ENCODE measurements around the gene NAA35. TPM values are rescaled to one million over a fixed set of nuclear protein-coding genes. Genes with fewer than 3 reads are reported as not detected.

Gene NAA35
- total and polyA plus RNA-seq, 2 of the 8 experiments (the other 6 are each of a cell fraction or from before 2014, with no cell fraction given): 12.9 to 35.2 TPM

DNA sequence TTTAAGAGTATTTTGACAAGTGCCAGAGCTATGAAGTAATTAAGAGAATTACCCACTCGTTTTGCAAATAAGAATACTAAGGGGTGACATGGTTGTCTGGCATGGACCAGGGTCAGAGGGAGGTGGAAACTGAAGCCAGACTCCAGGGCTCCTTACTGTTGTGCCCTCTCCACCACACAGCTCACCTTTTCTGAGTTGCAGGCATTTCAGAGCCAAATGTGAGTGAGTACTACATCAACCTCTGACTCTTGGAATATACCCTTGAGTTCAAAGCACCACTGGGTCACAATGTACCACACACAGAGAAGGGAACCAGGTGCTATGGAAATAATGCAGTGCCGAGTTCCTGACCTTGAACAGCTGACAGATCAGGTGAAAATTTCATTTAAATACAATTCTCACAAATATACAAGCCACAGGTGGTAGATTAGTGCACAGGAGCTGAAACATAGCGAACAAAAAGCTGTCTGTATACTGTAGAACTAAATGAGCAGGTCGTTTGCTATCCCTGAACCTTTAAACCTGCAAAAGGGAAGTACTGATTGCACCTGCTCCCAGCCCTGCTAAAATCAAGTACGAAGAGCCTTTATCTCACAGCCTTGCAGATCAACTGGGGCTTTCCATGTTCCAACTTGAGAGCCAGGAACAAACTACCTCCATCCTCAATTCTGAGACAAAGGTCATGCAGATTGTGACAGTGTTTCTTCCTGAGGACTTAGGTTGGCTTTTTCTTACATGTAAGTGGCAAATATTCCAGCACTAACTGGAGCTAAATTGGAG lies 101.4 kb downstream of the NAA35 start:
- Histone ChIP-seq H2BK15ac (ENCODE audit: low read length) (no peak overlapping the region), H3K79me2 (ENCODE audit: control insufficient read depth in 1 of 2, insufficient read depth in 2 of 2, low read length in 2 of 2) (no peaks in the 10 kb centered on the region), H2BK20ac (ENCODE audit: low read length) (no peak overlapping the region), H2BK12ac (ENCODE audit: low read depth, low read length) (no peak overlapping the region), H3K9me3 (ENCODE audit: insufficient read depth in 2 of 2, low read depth in 1 of 2, low read length in 1 of 2) (no peaks in the 10 kb centered on the region), H3K9ac (replicated peaks in 1 of 4; ENCODE audit: extremely low read depth in 1 of 4, low read depth in 3 of 4, low read length in 3 of 4) (no peak overlapping the region; a peak in 1 of 7 replicates), H4K91ac (replicated peaks; ENCODE audit: insufficient read length, low read length) (no peak overlapping the region), H3K36me3 (ENCODE audit: control insufficient read depth in 2 of 4, insufficient read depth in 4 of 4, low read length in 3 of 4) (peaks cover 0 to 7% (median under 1%) of the 10 kb centered on the region in 4 experiments; a peak in 1 of 8 replicates), H3K79me1 (ENCODE audit: low read depth, low read length) (no peaks in the 10 kb centered on the region; the same call in 1 of the 2 replicates), H3K4me1 (replicated peaks in 1 of 4; ENCODE audit: control insufficient read depth in 3 of 4, insufficient read depth in 4 of 4, low read length in 3 of 4) (no peaks in the 10 kb centered on the region), H4K20me1 (replicated peaks in 1 of 2; ENCODE audit: control insufficient read depth in 1 of 2, insufficient read depth in 2 of 2, low read length in 2 of 2) (no peaks in the 10 kb centered on the region), H3K14ac (ENCODE audit: insufficient read length) (no peak overlapping the region), H4K8ac (ENCODE audit: extremely low read depth, insufficient read depth, low read length) (no peak overlapping the region), H3K27me3 (replicated peaks in 1 of 4; ENCODE audit: control insufficient read depth in 3 of 4, extremely low read depth in 1 of 4, insufficient read depth in 3 of 4, low read length in 3 of 4) (no peaks in the 10 kb centered on the region), H2AFZ (ENCODE audit: low read length) (no peak overlapping the region), H3K4me2 (ENCODE audit: insufficient read depth in 1 of 2, low read depth in 2 of 2, low read length in 2 of 2) (no peak overlapping the region), H3K56ac (replicated peaks; ENCODE audit: insufficient read length, low read depth, low read length) (no peak overlapping the region), H3K23ac (ENCODE audit: insufficient read length) (no peak overlapping the region), H3K23me2 (ENCODE audit: low read depth, low read length) (no peaks in the 10 kb centered on the region), H4K5ac (ENCODE audit: insufficient read length, low read depth, low read length) (no peak overlapping the region), H3K4ac (replicated peaks; ENCODE audit: insufficient read length, low read depth, low read length) (no peak overlapping the region), H3K18ac (ENCODE audit: extremely low read depth, low read length) (no peak overlapping the region), H3K27ac (ENCODE audit: low read depth, low read length) (no peak overlapping the region), H2BK5ac (ENCODE audit: low read depth, low read length) (no peak overlapping the region), H2AK5ac (ENCODE audit: low read depth, low read length) (no peak overlapping the region), H2BK120ac (replicated peaks; ENCODE audit: low read depth, low read length) (no peak overlapping the region), H3K4me3 (ENCODE audit: extremely low read depth in 1 of 4, insufficient read depth in 2 of 4, low read depth in 3 of 4, low read length in 4 of 4) (no peak overlapping the region)
- POLR2A ChIA-PET (ENCODE audit: partially characterized antibody): interaction anchor here (1.0 kb wide), 1 partner anchor 14 kb away, joined by 3 read pairs; no protein-coding TSS in a partner anchor
- 85% methylated on average over 5 of the region's 5 CpGs; no CpG with 5 or more reads in 1 of the 2 experiments for WGBS, 2 experiments (ENCODE audit: extremely low coverage in 1 of 2, insufficient coverage in 1 of 2, insufficient read length in 1 of 2, insufficient replicate concordance in 2 of 2, low coverage in 1 of 2, low lambda C conversion rate in 2 of 2, missing lambda C conversion rate in 1 of 2)
- DNase-seq (ENCODE audit: low read depth in 1 of 2, low spot score in 2 of 2): no peak
- CTCF ChIA-PET (ENCODE audit: partially characterized antibody): interaction anchor here (0.7 to 2.6 kb wide), 14 partner anchors 9 to 221 kb away, joined by 3 to 16 read pairs (median 4); no protein-coding TSS in a partner anchor
- FAIRE-seq: no peak
- TF ChIP-seq EZH2 (IDR thresholded peaks at IDR 0.05; ENCODE audit: low read depth, low read length, severe bottlenecking) (no peak), SUZ12 (IDR thresholded peaks at IDR 0.05; ENCODE audit: low read length) (no peak), GABPA (IDR thresholded peaks at IDR 0.05; ENCODE audit: borderline replicate concordance, insufficient read depth, low read length) (no peak), TCF12 (IDR thresholded peaks at IDR 0.05; ENCODE audit: low read depth, low read length) (no peak), KDM4A (IDR thresholded peaks at IDR 0.05; ENCODE audit: low read depth, low read length, severe bottlenecking) (no peak), SIX5 (IDR thresholded peaks at IDR 0.05; ENCODE audit: low read depth, low read length) (no peak), ZNF274 (IDR thresholded peaks at IDR 0.05; ENCODE audit: borderline replicate concordance, extremely low read depth, low read length) (no peak), CHD2 (IDR thresholded peaks at IDR 0.05; ENCODE audit: low read length) (no peak), CBX5 (IDR thresholded peaks at IDR 0.05; ENCODE audit: low read depth, low read length) (no peak), CREB1 (IDR thresholded peaks at IDR 0.05) (no peak), YY1 (IDR thresholded peaks at IDR 0.05; ENCODE audit: low read depth, low read length) (no peak)
- TF ChIP-seq, protein P1, sequence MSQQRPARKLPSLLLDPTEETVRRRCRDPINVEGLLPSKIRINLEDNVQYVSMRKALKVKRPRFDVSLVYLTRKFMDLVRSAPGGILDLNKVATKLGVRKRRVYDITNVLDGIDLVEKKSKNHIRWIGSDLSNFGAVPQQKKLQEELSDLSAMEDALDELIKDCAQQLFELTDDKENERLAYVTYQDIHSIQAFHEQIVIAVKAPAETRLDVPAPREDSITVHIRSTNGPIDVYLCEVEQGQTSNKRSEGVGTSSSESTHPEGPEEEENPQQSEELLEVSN (IDR thresholded peaks at IDR 0.05): no peak
